Measurements from ENCODE around the gene SLC31A1. TPM values are rescaled to one million over a fixed set of nuclear protein-coding genes. Genes with fewer than 3 reads are reported as not detected.
A peak's percentile ranks its signal among the peaks of the same experiment; 100 is the strongest.

SLC31A1 gene
- total and polyA plus RNA-seq, 2 of the 13 experiments (the other 11 are each of a cell fraction or from before 2014, with no cell fraction given), result 62.9 to 70.0 TPM

- TF ChIP-seq E2F1 (CRISPR knock-in tag; IDR thresholded peaks at IDR 0.05), result peak; percentile 81
- TF ChIP-seq ARID2 (CRISPR knock-in tag; IDR thresholded peaks at IDR 0.05; ENCODE audit: borderline replicate concordance), result no peak; the same call in 1 of the 2 replicates
- TF ChIP-seq PREB (CRISPR knock-in tag; IDR thresholded peaks at IDR 0.05), result no peak
- peak; percentile 61; the same call in 1 of the 2 replicates for TF ChIP-seq ZNF639 (CRISPR knock-in tag; conservative IDR thresholded peaks at IDR 0.05)
- no peak for TF ChIP-seq JDP2 (CRISPR knock-in tag; IDR thresholded peaks at IDR 0.05; ENCODE audit: borderline replicate concordance)
- TF ChIP-seq TEF (CRISPR knock-in tag; IDR thresholded peaks at IDR 0.05), result no peak
- no peak for TF ChIP-seq THYN1 (CRISPR knock-in tag; IDR thresholded peaks at IDR 0.05; ENCODE audit: borderline replicate concordance, low read depth)
- TF ChIP-seq ERF (CRISPR knock-in tag; IDR thresholded peaks at IDR 0.05), result peak; percentile 87
- TF ChIP-seq ZNF749 (CRISPR knock-in tag; IDR thresholded peaks at IDR 0.05; ENCODE audit: borderline replicate concordance), result no peak
- TF ChIP-seq NFIC (IDR thresholded peaks at IDR 0.05; ENCODE audit: low read length), result no peak; the same call in 1 of the 2 replicates
- TF ChIP-seq KDM4B (CRISPR knock-in tag; IDR thresholded peaks at IDR 0.05), result no peak
- TF ChIP-seq SRF (IDR thresholded peaks at IDR 0.05; ENCODE audit: low read depth, low read length), result no peak
- peak; percentile 26 for TF ChIP-seq AGO2 (optimal IDR thresholded peaks at IDR 0.05; ENCODE audit: low read depth, low read length)
- peak; percentile 60; the same call in 1 of the 2 replicates for TF ChIP-seq ZBTB20 (CRISPR knock-in tag; IDR thresholded peaks at IDR 0.05; ENCODE audit: borderline replicate concordance, low read depth)
- no peak for TF ChIP-seq TCF7 (IDR thresholded peaks at IDR 0.05; ENCODE audit: low read depth)
- no peak for TF ChIP-seq GPBP1L1 (CRISPR knock-in tag; IDR thresholded peaks at IDR 0.05)
- TF ChIP-seq HIVEP1 (CRISPR knock-in tag; IDR thresholded peaks at IDR 0.05), result peak; percentile 93
- TF ChIP-seq MEF2D (CRISPR knock-in tag; IDR thresholded peaks at IDR 0.05), result 0 out of 2 replicates have a peak, but pooled peaks have one; percentile 18
- peak; percentile 74; the same call in 1 of the 2 replicates for TF ChIP-seq ZNF333 (CRISPR knock-in tag; IDR thresholded peaks at IDR 0.05; ENCODE audit: borderline replicate concordance)
- 0 out of 2 replicates have a peak, but pooled peaks have one; percentile 53 for TF ChIP-seq SNAPC2 (CRISPR knock-in tag; IDR thresholded peaks at IDR 0.05)
- TF ChIP-seq ZNF816 (CRISPR knock-in tag; IDR thresholded peaks at IDR 0.05; ENCODE audit: borderline replicate concordance), result no peak
Observed at GRCh38 chr9:113275157-113276131, 54.1 kb downstream of the SLC31A1 start, which contains the start of the genes CDC26 and PRPF4 (continued).

Data from HepG2 (cell line).